ENCODE data around the gene POLE.

POLE gene

GRCh38 chr12:132687211-132688164 lies at the start of gene POLE, which contains the start of gene PXMP2:
POLE (minus strand) TSS chr12:132687342; CDS start chr12:132687315, 27 bp downstream.
PXMP2 (plus strand) TSS chr12:132687587; CDS start chr12:132687671, 84 bp downstream.
- H3K4me3 ChIP-seq (ENCODE audit: low read depth, low read length) = peak within 1 kb of the TSS; percentile 66

- H3K4me3 ChIP-seq (ENCODE audit: low read depth, low read length) = no peak overlapping the region
These were observed 49.8 kb upstream of the POLE start for GRCh38 chr12:132736913-132737312.

- no peak overlapping the region for H3K4me3 ChIP-seq (ENCODE audit: low read depth, low read length)
These were observed 49.2 kb upstream of the POLE start for GRCh38 chr12:132736378-132736777.

- H3K4me3 ChIP-seq (ENCODE audit: low read depth, low read length) = no peak overlapping the region
These were observed 48.4 kb upstream of the POLE start for GRCh38 chr12:132735496-132735895.

- no peak overlapping the region for H3K4me3 ChIP-seq (ENCODE audit: low read depth, low read length)
These were observed 47.1 kb upstream of the POLE start for GRCh38 chr12:132734206-132734605.

GRCh38 chr12:132731574-132731973 lies 44.4 kb upstream of the POLE start:
- H3K4me3 ChIP-seq (ENCODE audit: low read depth, low read length) = no peak overlapping the region

GRCh38 chr12:132730353-132730752 lies 43.2 kb upstream of the POLE start:
- H3K4me3 ChIP-seq (ENCODE audit: low read depth, low read length) = no peak overlapping the region

GRCh38 chr12:132729541-132730320 lies 42.6 kb upstream of the POLE start:
- H3K4me3 ChIP-seq (ENCODE audit: low read depth, low read length) = no peak overlapping the region

- no peak overlapping the region for H3K4me3 ChIP-seq (ENCODE audit: low read depth, low read length)
These were observed 41.4 kb upstream of the POLE start for GRCh38 chr12:132728502-132728901.

- H3K4me3 ChIP-seq (ENCODE audit: low read depth, low read length) = no peak overlapping the region
These were observed 40.1 kb upstream of the POLE start for GRCh38 chr12:132727091-132727794.

- no peak overlapping the region for H3K4me3 ChIP-seq (ENCODE audit: low read depth, low read length)
These were observed 39.2 kb upstream of the POLE start for GRCh38 chr12:132726386-132726785.

GRCh38 chr12:132724506-132725241 lies 37.5 kb upstream of the POLE start:
- no peak overlapping the region for H3K4me3 ChIP-seq (ENCODE audit: low read depth, low read length)

- no peak overlapping the region for H3K4me3 ChIP-seq (ENCODE audit: low read depth, low read length)
These were observed 36.6 kb upstream of the POLE start for GRCh38 chr12:132723764-132724140.

GRCh38 chr12:132723015-132723763 lies 36.0 kb upstream of the POLE start:
- no peak overlapping the region for H3K4me3 ChIP-seq (ENCODE audit: low read depth, low read length)

- no peak overlapping the region for H3K4me3 ChIP-seq (ENCODE audit: low read depth, low read length)
These were observed 33.6 kb upstream of the POLE start for GRCh38 chr12:132720606-132721345.

GRCh38 chr12:132719954-132720324 lies 32.8 kb upstream of the POLE start:
- H3K4me3 ChIP-seq (ENCODE audit: low read depth, low read length) = no peak overlapping the region

GRCh38 chr12:132719141-132719953 lies 32.2 kb upstream of the POLE start:
- H3K4me3 ChIP-seq (ENCODE audit: low read depth, low read length) = no peak overlapping the region

GRCh38 chr12:132718644-132719043 lies 31.5 kb upstream of the POLE start:
- H3K4me3 ChIP-seq (ENCODE audit: low read depth, low read length) = no peak overlapping the region

All from iPS-11a (cell line).